Smooth muscle cell (in vitro differentiated cells): ENCODE measurements around the gene GRK1. TPM values are rescaled to one million over a fixed set of nuclear protein-coding genes. Genes with fewer than 3 reads are reported as not detected.

ENCODE experiments used
- DNase-seq: peaks from one replicate; lab custom pipeline; 2025; ENCODE audit not compliant: unreplicated experiment; lab: John Stamatoyannopoulos, UW
- H2AFZ ChIP-seq: fragments of 200-600 bp; sonication (generic); 2 replicates; pipeline ENCODE4 v1.6.0; 2016; ENCODE audit warnings: antibody characterized with exemption, low read depth, mild to moderate bottlenecking
- H3F3A ChIP-seq: fragments of 200-600 bp; sonication (generic); 2 replicates; pipeline ENCODE4 v1.6.0; 2017; ENCODE audit warnings: antibody characterized with exemption, low read depth
- H3K27ac ChIP-seq: fragments of 200-600 bp; sonication (generic); 2 replicates; pipeline ENCODE4 v1.5.1; 2016; ENCODE audit warnings: low read depth, mild to moderate bottlenecking
- H3K27me3 ChIP-seq: fragments of 200-600 bp; sonication (generic); 2 replicates; pipeline ENCODE4 v1.6.1; 2016; ENCODE audit warnings: low read depth, mild to moderate bottlenecking
- H3K36me3 ChIP-seq: fragments of 200-600 bp; sonication (generic); 2 replicates; pipeline ENCODE4 v1.5.1; 2016; ENCODE audit warnings: low read depth
- H3K4me1 ChIP-seq: fragments of 200-600 bp; sonication (generic); 2 replicates; pipeline ENCODE4 v1.5.1; 2016; ENCODE audit warnings: low read depth
- H3K4me2 ChIP-seq: fragments of 200-600 bp; sonication (generic); 2 replicates; pipeline ENCODE4 v1.6.0; 2016; ENCODE audit warnings: mild to moderate bottlenecking
- H3K4me3 ChIP-seq: fragments of 200-600 bp; sonication (generic); 2 replicates; pipeline ENCODE4 v1.5.1; 2016; ENCODE audit warnings: mild to moderate bottlenecking
- H3K79me2 ChIP-seq: fragments of 200-600 bp; sonication (generic); 2 replicates; pipeline ENCODE4 v1.6.0; 2016; ENCODE audit warnings: low read depth, mild to moderate bottlenecking
- H3K9ac ChIP-seq: fragments of 200-600 bp; sonication (generic); 2 replicates; pipeline ENCODE4 v1.6.0; 2016; ENCODE audit warnings: low read depth
- H3K9me3 ChIP-seq: fragments of 200-600 bp; sonication (generic); replicated peaks from 2 replicates; pipeline ENCODE4 v1.5.1; 2016; ENCODE audit warnings: low read depth
- H4K20me1 ChIP-seq: fragments of 200-600 bp; sonication (generic); 2 replicates; pipeline ENCODE4 v1.6.0; 2016; ENCODE audit warnings: low read depth
- CTCF ChIP-seq: fragments of 200-600 bp; sonication (generic); IDR thresholded peaks from 2 replicates; pipeline ENCODE4 v1.5.1; 2017; ENCODE audit warnings: borderline replicate concordance, mild to moderate bottlenecking, antibody characterized with exemption; ENCODE audit not compliant: insufficient read depth, poor library complexity, severe bottlenecking
- WGBS: methylation state at CpG from one replicate; pipeline ENCODE4 v1.1.7; 2016; ENCODE audit warnings: low lambda C conversion rate; 5-methylcytosine and 5-hydroxymethylcytosine counted together
- polyA plus RNA-seq: library from polyadenylated mRNA; unstranded; fragments of >200 nt; fragmentation: Nextera tagmentation; extraction: Ambion mirVana; gene quantifications from 2 replicates; pipeline ENCODE4 v1.2.1, GENCODE V29; 2016
- total RNA-seq: library from RNA; depleted of rRNA; stranded (reverse); fragments of >200 nt; gene quantifications from 2 replicates; pipeline ENCODE4 v1.2.3, GENCODE V29; 2014

The GRK1 gene
- total and polyA plus RNA-seq, 2 experiments from 2014 or later = not detected

- H3K4me3 ChIP-seq = no peak overlapping the region
- no peak overlapping the region for H3K9ac ChIP-seq
- no peaks in the 10 kb centered on the region for H3K79me2 ChIP-seq
- no peak overlapping the region for H3K4me2 ChIP-seq
- no peaks in the 10 kb centered on the region for H3K4me1 ChIP-seq
- TF ChIP-seq CTCF = no peak
- no peaks in the 10 kb centered on the region for H3K36me3 ChIP-seq
- peaks cover 28% of the 10 kb centered on the region for H3K27me3 ChIP-seq
- H2AFZ ChIP-seq = no peak overlapping the region
- no peak overlapping the region for H3K27ac ChIP-seq
- no peak for DNase-seq
- no peaks in the 10 kb centered on the region for H3F3A ChIP-seq
- no peaks in the 10 kb centered on the region for H3K9me3 ChIP-seq
- 50% methylated on average over 29 of the region's 29 CpGs for WGBS
- no peaks in the 10 kb centered on the region for H4K20me1 ChIP-seq
Measured at GRCh38 chr13:113777311-113778260, 110.6 kb downstream of the GRK1 start.

- TF ChIP-seq CTCF = no peak
- Histone ChIP-seq H3K4me3 (no peak overlapping the region), H3K27ac (no peak overlapping the region), H3K27me3 (peaks cover 28% of the 10 kb centered on the region), H3F3A (no peaks in the 10 kb centered on the region), H3K9ac (no peak overlapping the region), H3K4me2 (no peak overlapping the region), H3K79me2 (no peaks in the 10 kb centered on the region), H2AFZ (no peak overlapping the region), H3K9me3 (no peaks in the 10 kb centered on the region), H3K4me1 (no peaks in the 10 kb centered on the region), H3K36me3 (no peaks in the 10 kb centered on the region), H4K20me1 (no peaks in the 10 kb centered on the region)
- WGBS = 86% methylated on average over 2 of the region's 2 CpGs
- no peak for DNase-seq
Measured at GRCh38 chr13:113781571-113781970, 114.6 kb downstream of the GRK1 start.

GRCh38 chr13:113782472-113782871 is 115.5 kb downstream of the GRK1 start:
- 88% methylated on average over 14 of the region's 14 CpGs for WGBS

More at GRCh38 chr13:113782472-113782871, 115.5 kb downstream of the GRK1 start:
- no peak overlapping the region for H3K4me2 ChIP-seq
- no peaks in the 10 kb centered on the region for H3K79me2 ChIP-seq
- no peaks in the 10 kb centered on the region for H3F3A ChIP-seq
- no peak for DNase-seq
- TF ChIP-seq CTCF = no peak
- H3K27ac ChIP-seq = no peak overlapping the region
- H3K9me3 ChIP-seq = no peaks in the 10 kb centered on the region
- H3K4me1 ChIP-seq = no peaks in the 10 kb centered on the region
- H2AFZ ChIP-seq = no peak overlapping the region
- no peak overlapping the region for H3K4me3 ChIP-seq
- H3K9ac ChIP-seq = no peak overlapping the region
- H4K20me1 ChIP-seq = no peaks in the 10 kb centered on the region
- peaks cover 28% of the 10 kb centered on the region for H3K27me3 ChIP-seq
- H3K36me3 ChIP-seq = no peaks in the 10 kb centered on the region
